Measurements from ENCODE around the gene CTSH. TPM values are rescaled to one million over a fixed set of nuclear protein-coding genes. Genes with fewer than 3 reads are reported as not detected.
A peak's percentile ranks its signal among the peaks of the same experiment; 100 is the strongest.

Gene CTSH
- total RNA-seq, 1 experiment from 2014 or later = 178 TPM

DNA sequence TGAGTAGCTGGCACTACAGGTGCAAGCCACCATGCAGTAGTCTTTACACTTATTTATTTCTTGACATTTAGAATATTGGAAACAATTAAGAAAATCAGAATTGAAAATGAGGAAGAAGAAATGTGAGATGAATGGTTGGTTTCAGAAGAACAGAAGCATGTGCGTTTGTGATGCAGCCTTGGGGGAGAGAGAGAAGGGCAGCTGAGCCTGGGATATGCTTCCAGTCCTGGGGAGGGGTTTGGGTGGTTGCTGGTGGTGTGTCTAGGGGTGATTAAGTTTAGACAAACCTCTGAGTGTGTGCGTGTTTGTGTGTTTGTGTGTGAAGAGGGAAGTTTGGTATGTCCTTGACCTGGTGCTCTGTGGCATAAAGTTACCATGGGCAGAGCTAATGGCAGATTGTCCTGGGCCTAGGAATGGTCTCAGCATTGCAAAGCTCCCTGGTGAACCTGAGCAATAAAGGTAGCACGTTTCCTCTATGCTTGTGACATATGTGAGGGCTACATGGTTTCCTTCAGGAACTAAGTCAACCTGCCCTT, 35.6 kb downstream of the CTSH start:
- BruUV-seq (replicated peaks) = no TSS peak
- H3K9me3 ChIP-seq (ENCODE audit: control insufficient read depth, insufficient read depth, low read depth, low read length) = no peaks in the 10 kb centered on the region
- CTCF ChIA-PET = no interaction called here
- in situ Hi-C loops (cut with HindIII; ENCODE audit: low pct_unique_long_range_greater_than_20kb, low sequenced_read_pairs) (no loop called here), intact Hi-C loops (cut with micrococcal nuclease; ENCODE audit: unreplicated experiment) (no loop called here)
- no peak for TF ChIP-seq POLR2AphosphoS5 (IDR thresholded peaks at IDR 0.05; ENCODE audit: low read depth, low read length)
- TF ChIP-seq SIN3A (IDR thresholded peaks at IDR 0.05; ENCODE audit: borderline replicate concordance, insufficient read depth, low read depth, low read length) = no peak
- no peak for TF ChIP-seq TCF7L2 (IDR thresholded peaks at IDR 0.05; ENCODE audit: low read depth, low read length)
- TF ChIP-seq, protein P1, sequence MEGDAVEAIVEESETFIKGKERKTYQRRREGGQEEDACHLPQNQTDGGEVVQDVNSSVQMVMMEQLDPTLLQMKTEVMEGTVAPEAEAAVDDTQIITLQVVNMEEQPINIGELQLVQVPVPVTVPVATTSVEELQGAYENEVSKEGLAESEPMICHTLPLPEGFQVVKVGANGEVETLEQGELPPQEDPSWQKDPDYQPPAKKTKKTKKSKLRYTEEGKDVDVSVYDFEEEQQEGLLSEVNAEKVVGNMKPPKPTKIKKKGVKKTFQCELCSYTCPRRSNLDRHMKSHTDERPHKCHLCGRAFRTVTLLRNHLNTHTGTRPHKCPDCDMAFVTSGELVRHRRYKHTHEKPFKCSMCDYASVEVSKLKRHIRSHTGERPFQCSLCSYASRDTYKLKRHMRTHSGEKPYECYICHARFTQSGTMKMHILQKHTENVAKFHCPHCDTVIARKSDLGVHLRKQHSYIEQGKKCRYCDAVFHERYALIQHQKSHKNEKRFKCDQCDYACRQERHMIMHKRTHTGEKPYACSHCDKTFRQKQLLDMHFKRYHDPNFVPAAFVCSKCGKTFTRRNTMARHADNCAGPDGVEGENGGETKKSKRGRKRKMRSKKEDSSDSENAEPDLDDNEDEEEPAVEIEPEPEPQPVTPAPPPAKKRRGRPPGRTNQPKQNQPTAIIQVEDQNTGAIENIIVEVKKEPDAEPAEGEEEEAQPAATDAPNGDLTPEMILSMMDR (IDR thresholded peaks at IDR 0.05) = no peak
- TF ChIP-seq, protein P2, sequence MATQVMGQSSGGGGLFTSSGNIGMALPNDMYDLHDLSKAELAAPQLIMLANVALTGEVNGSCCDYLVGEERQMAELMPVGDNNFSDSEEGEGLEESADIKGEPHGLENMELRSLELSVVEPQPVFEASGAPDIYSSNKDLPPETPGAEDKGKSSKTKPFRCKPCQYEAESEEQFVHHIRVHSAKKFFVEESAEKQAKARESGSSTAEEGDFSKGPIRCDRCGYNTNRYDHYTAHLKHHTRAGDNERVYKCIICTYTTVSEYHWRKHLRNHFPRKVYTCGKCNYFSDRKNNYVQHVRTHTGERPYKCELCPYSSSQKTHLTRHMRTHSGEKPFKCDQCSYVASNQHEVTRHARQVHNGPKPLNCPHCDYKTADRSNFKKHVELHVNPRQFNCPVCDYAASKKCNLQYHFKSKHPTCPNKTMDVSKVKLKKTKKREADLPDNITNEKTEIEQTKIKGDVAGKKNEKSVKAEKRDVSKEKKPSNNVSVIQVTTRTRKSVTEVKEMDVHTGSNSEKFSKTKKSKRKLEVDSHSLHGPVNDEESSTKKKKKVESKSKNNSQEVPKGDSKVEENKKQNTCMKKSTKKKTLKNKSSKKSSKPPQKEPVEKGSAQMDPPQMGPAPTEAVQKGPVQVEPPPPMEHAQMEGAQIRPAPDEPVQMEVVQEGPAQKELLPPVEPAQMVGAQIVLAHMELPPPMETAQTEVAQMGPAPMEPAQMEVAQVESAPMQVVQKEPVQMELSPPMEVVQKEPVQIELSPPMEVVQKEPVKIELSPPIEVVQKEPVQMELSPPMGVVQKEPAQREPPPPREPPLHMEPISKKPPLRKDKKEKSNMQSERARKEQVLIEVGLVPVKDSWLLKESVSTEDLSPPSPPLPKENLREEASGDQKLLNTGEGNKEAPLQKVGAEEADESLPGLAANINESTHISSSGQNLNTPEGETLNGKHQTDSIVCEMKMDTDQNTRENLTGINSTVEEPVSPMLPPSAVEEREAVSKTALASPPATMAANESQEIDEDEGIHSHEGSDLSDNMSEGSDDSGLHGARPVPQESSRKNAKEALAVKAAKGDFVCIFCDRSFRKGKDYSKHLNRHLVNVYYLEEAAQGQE (IDR thresholded peaks at IDR 0.05; ENCODE audit: insufficient read depth in 1 of 2, low read depth in 2 of 2, low read length in 1 of 2) = no peak
- ATAC-seq = peak; percentile 8; the same call in 1 of the 2 replicates
- POLR2A ChIA-PET = no interaction called here
- H3K27me3 ChIP-seq (ENCODE audit: control insufficient read depth, insufficient read depth, low read length) = no peaks in the 10 kb centered on the region
- no peak overlapping the region for H3K4me3 ChIP-seq (ENCODE audit: low read depth in 2 of 2, low read length in 2 of 2)
- peaks cover 3% of the 10 kb centered on the region; the same call in 1 of the 2 replicates for H3K4me1 ChIP-seq (ENCODE audit: control insufficient read depth, insufficient read depth, low read length)
- H3K27ac ChIP-seq (ENCODE audit: low read length) = no peak overlapping the region
- H3K36me3 ChIP-seq (ENCODE audit: control insufficient read depth, insufficient read depth, low read length) = peaks cover 20% of the 10 kb centered on the region
- no peak for DNase-seq (ENCODE audit: low read depth, low spot score)

DNA sequence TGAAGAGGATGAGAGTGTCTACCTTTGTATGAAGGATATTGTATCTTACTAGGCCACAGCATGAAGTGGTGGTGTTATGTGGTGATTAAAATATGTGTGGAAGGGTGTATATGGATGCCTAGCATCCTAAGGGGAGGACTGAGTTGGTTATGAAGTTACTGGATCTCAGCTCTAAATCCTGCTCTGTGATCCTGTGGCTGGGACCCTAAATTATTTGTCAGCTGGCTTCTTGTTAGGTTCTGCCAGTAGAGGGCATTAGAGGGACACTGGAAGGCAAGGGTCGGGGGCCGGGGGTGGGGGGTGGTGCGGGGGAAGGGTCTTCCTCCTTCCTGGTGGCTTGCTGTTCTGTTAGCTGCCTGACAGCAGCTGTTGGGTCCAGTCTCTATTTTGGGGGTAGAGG, 37.3 kb downstream of the CTSH start:
- ChIA-PET CTCF (interaction anchor here (0.6 to 1.4 kb wide), 2 partner anchors 99 to 788 kb away, joined by 3 to 5 read pairs; no protein-coding TSS in a partner anchor), POLR2A (no interaction called here)
- Histone ChIP-seq H3K27me3 (ENCODE audit: control insufficient read depth, insufficient read depth, low read length) (no peaks in the 10 kb centered on the region), H3K9me3 (ENCODE audit: control insufficient read depth, insufficient read depth, low read depth, low read length) (no peaks in the 10 kb centered on the region), H3K27ac (ENCODE audit: low read length) (no peak overlapping the region), H3K36me3 (ENCODE audit: control insufficient read depth, insufficient read depth, low read length) (peaks cover 27% of the 10 kb centered on the region), H3K4me1 (ENCODE audit: control insufficient read depth, insufficient read depth, low read length) (peaks cover 3% of the 10 kb centered on the region; the same call in 1 of the 2 replicates), H3K4me3 (ENCODE audit: low read depth in 2 of 2, low read length in 2 of 2) (no peak overlapping the region)
- TF ChIP-seq, protein P2 (IDR thresholded peaks at IDR 0.05; ENCODE audit: insufficient read depth in 1 of 2, low read depth in 2 of 2, low read length in 1 of 2) = no peak
- TF ChIP-seq, protein P1 (IDR thresholded peaks at IDR 0.05) = peak; percentile 68
- TF ChIP-seq POLR2AphosphoS5 (IDR thresholded peaks at IDR 0.05; ENCODE audit: low read depth, low read length) = peak; percentile 56
- in situ Hi-C loops (cut with HindIII; ENCODE audit: low pct_unique_long_range_greater_than_20kb, low sequenced_read_pairs) (no loop called here), intact Hi-C loops (cut with micrococcal nuclease; ENCODE audit: unreplicated experiment) (no loop called here)
- DNase-seq (ENCODE audit: low read depth, low spot score) (no peak), ATAC-seq (no peak)
- no TSS peak for BruUV-seq (replicated peaks)

All from Panc1 (cell line).